Gastrocnemius medialis (tissue), 4 donors: ENCODE data around the gene VWC2.

ENCODE experiments used
- POLR2A ChIP-seq, 2 donors: fragments of 450-650 bp; IDR thresholded peaks; one replicate each; pipeline ENCODE4 v1.6.1; 2017; ENCODE audit warnings: antibody characterized with exemption in 2 of 2, mild to moderate bottlenecking in 2 of 2, moderate library complexity in 2 of 2
- TF ChIP-seq, protein P1 (sequence below), 5 experiments: fragments of 450-650 bp in 3 of 5; fragments of 200-600 bp in 2 of 5; sonication (generic) in 2 of 5; IDR thresholded peaks in 4 of 5; conservative IDR thresholded peaks in 1 of 5; 1 replicate in 4 of 5; 2 replicates in 1 of 5; pipeline ENCODE4 v1.5.1; 2016 to 2019; ENCODE audit warnings: antibody characterized with exemption in 5 of 5, mild to moderate bottlenecking in 3 of 5, moderate library complexity in 3 of 5

DNA sequence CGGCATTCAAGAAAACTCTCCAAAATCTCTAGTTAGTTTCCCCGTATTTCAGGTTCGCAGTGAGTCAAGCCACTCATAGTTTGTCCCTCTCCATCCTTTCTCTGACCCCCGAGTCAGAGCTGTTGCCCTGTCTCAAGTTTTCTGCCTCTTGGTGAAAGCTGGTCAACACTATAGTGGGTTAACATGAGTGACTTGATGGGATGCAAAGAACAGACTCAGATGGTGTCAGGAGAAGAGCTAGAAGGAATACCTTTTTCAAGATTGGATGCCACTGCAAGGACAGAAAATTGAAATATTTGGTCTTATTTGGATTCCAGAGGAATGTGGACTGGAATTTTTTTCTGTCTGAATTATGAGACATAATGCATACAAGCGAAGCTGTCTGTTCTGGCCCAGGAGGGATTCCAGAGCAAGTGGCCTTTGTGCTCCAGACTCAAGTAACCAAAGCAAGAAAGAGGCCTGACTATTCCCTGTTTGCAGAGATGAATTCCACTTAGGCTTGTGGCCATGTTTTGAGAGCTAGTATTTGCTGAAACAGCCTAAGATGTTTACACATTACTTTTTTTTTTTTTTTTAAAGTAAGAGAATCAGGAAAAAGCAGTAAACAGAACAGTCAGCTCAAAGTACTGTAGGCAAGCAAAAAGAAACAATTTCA lies 67.4 kb downstream of the VWC2 start:
- TF ChIP-seq, protein P1, sequence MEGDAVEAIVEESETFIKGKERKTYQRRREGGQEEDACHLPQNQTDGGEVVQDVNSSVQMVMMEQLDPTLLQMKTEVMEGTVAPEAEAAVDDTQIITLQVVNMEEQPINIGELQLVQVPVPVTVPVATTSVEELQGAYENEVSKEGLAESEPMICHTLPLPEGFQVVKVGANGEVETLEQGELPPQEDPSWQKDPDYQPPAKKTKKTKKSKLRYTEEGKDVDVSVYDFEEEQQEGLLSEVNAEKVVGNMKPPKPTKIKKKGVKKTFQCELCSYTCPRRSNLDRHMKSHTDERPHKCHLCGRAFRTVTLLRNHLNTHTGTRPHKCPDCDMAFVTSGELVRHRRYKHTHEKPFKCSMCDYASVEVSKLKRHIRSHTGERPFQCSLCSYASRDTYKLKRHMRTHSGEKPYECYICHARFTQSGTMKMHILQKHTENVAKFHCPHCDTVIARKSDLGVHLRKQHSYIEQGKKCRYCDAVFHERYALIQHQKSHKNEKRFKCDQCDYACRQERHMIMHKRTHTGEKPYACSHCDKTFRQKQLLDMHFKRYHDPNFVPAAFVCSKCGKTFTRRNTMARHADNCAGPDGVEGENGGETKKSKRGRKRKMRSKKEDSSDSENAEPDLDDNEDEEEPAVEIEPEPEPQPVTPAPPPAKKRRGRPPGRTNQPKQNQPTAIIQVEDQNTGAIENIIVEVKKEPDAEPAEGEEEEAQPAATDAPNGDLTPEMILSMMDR (IDR thresholded peaks at IDR 0.05 in 4 of 5, conservative IDR thresholded peaks at IDR 0.05 in 1 of 5), result no peak
- TF ChIP-seq POLR2A (IDR thresholded peaks at IDR 0.05), result no peak
